Measurements from ENCODE around the gene NIPAL3.

GRCh38 chr1:24411963-24412362 is 3.6 kb upstream of the NIPAL3 start:
- no peak for TF ChIP-seq CTCF (IDR thresholded peaks at IDR 0.05; ENCODE audit: insufficient read depth, low read length, poor library complexity, severe bottlenecking)
- TF ChIP-seq EZH2phosphoT487 (conservative IDR thresholded peaks at IDR 0.05; ENCODE audit: low read length) = no peak

Data from SU-DHL-6 (cell line).